ENCODE results near the gene LZTS2. TPM values are rescaled to one million over a fixed set of nuclear protein-coding genes. Genes with fewer than 3 reads are reported as not detected.
"Not testable (repeated sequence)": the region's sequence is repeated elsewhere in the genome, so short reads cannot be mapped to it uniquely, and the experiment has no call there.

LZTS2 gene
- polyA plus RNA-seq, 1 experiment = 33.3 TPM

- POLR2A ChIA-PET = no interaction called here
- no peak for DNase-seq (ENCODE audit: low read depth, low spot score)
- no peak for TF ChIP-seq CTCF (IDR thresholded peaks at IDR 0.05; ENCODE audit: low read depth, low read length)
- Histone ChIP-seq H3K4me3 (ENCODE audit: low read depth, low read length) (no peak overlapping the region), H3K27me3 (ENCODE audit: control insufficient read depth, insufficient read depth, low read length) (no peaks in the 10 kb centered on the region), H3K9me3 (ENCODE audit: control insufficient read depth, insufficient read depth, low read length) (no peaks in the 10 kb centered on the region), H3K27ac (ENCODE audit: low read depth, low read length) (no peak overlapping the region)
- CTCF ChIA-PET = interaction anchor here (1.2 to 1.5 kb wide), 2 partner anchors 41 to 46 kb away, joined by 5 to 6 read pairs; no protein-coding TSS in a partner anchor
Observed at GRCh38 chr10:100972904-100973535, 26.6 kb upstream of the LZTS2 start.

- H3K27ac ChIP-seq (ENCODE audit: low read depth, low read length); POLR2A ChIA-PET; H3K4me3 ChIP-seq (ENCODE audit: low read depth, low read length); DNase-seq (ENCODE audit: low read depth, low spot score); H3K27me3 ChIP-seq (ENCODE audit: control insufficient read depth, insufficient read depth, low read length); H3K9me3 ChIP-seq (ENCODE audit: control insufficient read depth, insufficient read depth, low read length); CTCF ChIA-PET: not testable (repeated sequence)
Observed at GRCh38 chr10:100975397-100975796, 24.2 kb upstream of the LZTS2 start.

- Histone ChIP-seq H3K27me3 (ENCODE audit: control insufficient read depth, insufficient read depth, low read length) (no peaks in the 10 kb centered on the region), H3K4me3 (ENCODE audit: low read depth, low read length) (no peak overlapping the region), H3K9me3 (ENCODE audit: control insufficient read depth, insufficient read depth, low read length) (no peaks in the 10 kb centered on the region), H3K27ac (ENCODE audit: low read depth, low read length) (no peak overlapping the region)
- ChIA-PET CTCF (no interaction called here), POLR2A (no interaction called here)
- TF ChIP-seq CTCF (IDR thresholded peaks at IDR 0.05; ENCODE audit: low read depth, low read length) = no peak
- no peak for DNase-seq (ENCODE audit: low read depth, low spot score)
Observed at GRCh38 chr10:100976906-100977305, 22.7 kb upstream of the LZTS2 start.

DNA sequence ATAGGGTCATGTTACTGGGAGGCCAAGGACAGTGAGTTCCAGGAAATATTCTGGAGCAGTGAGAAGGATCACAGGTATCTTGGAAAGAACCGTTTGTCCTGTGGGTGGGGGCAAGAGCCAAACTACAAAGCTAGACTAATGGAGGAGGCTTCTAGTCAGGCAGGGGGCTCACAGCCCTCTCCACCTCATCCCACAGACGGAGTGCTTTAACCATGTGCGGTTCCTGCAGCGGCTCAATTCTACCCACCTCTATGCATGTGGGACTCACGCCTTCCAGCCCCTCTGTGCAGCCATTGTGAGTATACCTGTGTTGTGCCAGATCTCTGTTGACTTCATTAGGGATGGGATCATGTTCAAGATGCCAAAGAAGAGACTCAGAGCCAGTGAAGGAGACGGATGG is 22.2 kb upstream of the LZTS2 start:
- ChIA-PET POLR2A (no interaction called here), CTCF (no interaction called here)
- TF ChIP-seq CTCF (IDR thresholded peaks at IDR 0.05; ENCODE audit: low read depth, low read length) = no peak
- no peak overlapping the region for H3K27ac ChIP-seq (ENCODE audit: low read depth, low read length)
- H3K27me3 ChIP-seq (ENCODE audit: control insufficient read depth, insufficient read depth, low read length) = no peaks in the 10 kb centered on the region
- H3K4me3 ChIP-seq (ENCODE audit: low read depth, low read length) = no peak overlapping the region
- no peak for DNase-seq (ENCODE audit: low read depth, low spot score)
- H3K9me3 ChIP-seq (ENCODE audit: control insufficient read depth, insufficient read depth, low read length) = no peaks in the 10 kb centered on the region

DNA sequence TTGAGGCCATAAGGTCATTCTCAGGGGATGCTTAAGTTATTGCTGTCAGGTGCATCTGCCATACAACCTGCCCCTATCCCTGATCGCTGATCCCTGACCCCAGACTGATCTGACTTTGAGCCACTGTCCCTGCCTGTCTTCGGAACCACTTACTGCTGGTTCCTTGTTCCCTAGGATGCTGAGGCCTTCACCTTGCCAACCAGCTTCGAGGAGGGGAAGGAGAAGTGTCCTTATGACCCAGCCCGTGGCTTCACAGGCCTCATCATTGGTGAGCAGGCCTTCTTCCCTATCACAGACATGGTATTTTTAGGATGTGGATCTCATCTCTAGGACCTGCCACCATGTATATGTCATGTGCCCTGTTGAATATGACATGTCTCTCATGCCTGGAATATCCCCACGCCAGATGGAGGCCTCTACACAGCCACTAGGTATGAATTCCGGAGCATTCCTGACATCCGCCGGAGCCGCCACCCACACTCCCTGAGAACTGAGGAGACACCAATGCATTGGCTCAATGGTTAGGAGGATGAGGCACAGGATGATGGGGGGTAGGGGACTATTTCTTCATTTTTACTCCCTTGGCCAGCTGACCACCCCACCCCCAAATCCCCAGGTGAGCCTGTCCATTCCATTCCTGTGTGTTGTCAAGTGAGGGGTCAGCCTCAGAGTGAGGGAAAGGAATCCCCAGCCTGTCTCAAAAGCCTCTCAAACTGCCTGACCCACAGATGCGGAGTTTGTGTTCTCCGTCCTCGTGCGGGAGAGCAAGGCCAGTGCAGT is 21.3 kb upstream of the LZTS2 start:
- H3K4me3 ChIP-seq (ENCODE audit: low read depth, low read length) = no peak overlapping the region
- no peaks in the 10 kb centered on the region for H3K27me3 ChIP-seq (ENCODE audit: control insufficient read depth, insufficient read depth, low read length)
- no peak for DNase-seq (ENCODE audit: low read depth, low spot score)
- ChIA-PET CTCF (no interaction called here), POLR2A (no interaction called here)
- no peak for TF ChIP-seq CTCF (IDR thresholded peaks at IDR 0.05; ENCODE audit: low read depth, low read length)
- H3K27ac ChIP-seq (ENCODE audit: low read depth, low read length) = no peak overlapping the region
- no peaks in the 10 kb centered on the region for H3K9me3 ChIP-seq (ENCODE audit: control insufficient read depth, insufficient read depth, low read length)

Measured in AG04450 (cell line).